ENCODE results near the gene RHEB.
"Not testable (repeated sequence)": the region's sequence is repeated elsewhere in the genome, so short reads cannot be mapped to it uniquely, and the experiment has no call there.

RHEB gene

GRCh38 chr7:151519765-151520418 lies at the start of gene RHEB:
TSS of gene RHEB (minus strand) at chr7:151519895. CDS start at chr7:151519511, 384 bp downstream.
- DNase-seq, result peak; percentile 100

GRCh38 chr7:151566897-151567320 lies 47.2 kb upstream of the RHEB start:
- no peak for DNase-seq

- no peak for DNase-seq
Observed at GRCh38 chr7:151565541-151565940, 45.8 kb upstream of the RHEB start.

GRCh38 chr7:151560243-151560642 lies 40.5 kb upstream of the RHEB start:
- DNase-seq, result no peak

GRCh38 chr7:151559557-151560183 lies 40.0 kb upstream of the RHEB start:
- DNase-seq, result no peak

GRCh38 chr7:151558575-151558974 lies 38.9 kb upstream of the RHEB start:
- DNase-seq, result no peak

- no peak for DNase-seq
Observed at GRCh38 chr7:151556592-151556991, 36.9 kb upstream of the RHEB start.

GRCh38 chr7:151553356-151553755 lies 33.7 kb upstream of the RHEB start:
- DNase-seq, result no peak

GRCh38 chr7:151552352-151553028 lies 32.8 kb upstream of the RHEB start:
- DNase-seq, result no peak

GRCh38 chr7:151551820-151552219 lies 32.1 kb upstream of the RHEB start:
- DNase-seq, result no peak

GRCh38 chr7:151550656-151551286 lies 31.1 kb upstream of the RHEB start:
- DNase-seq, result no peak

GRCh38 chr7:151549644-151550043 lies 29.9 kb upstream of the RHEB start:
- no peak for DNase-seq

GRCh38 chr7:151549083-151549482 lies 29.4 kb upstream of the RHEB start:
- no peak for DNase-seq

- DNase-seq, result no peak
Observed at GRCh38 chr7:151544183-151544582, 24.5 kb upstream of the RHEB start.

- DNase-seq, result no peak
Observed at GRCh38 chr7:151542606-151543130, 23.0 kb upstream of the RHEB start.

- no peak for DNase-seq
Observed at GRCh38 chr7:151541709-151542499, 22.2 kb upstream of the RHEB start.

- DNase-seq, result no peak
Observed at GRCh38 chr7:151540146-151540545, 20.5 kb upstream of the RHEB start.

GRCh38 chr7:151539088-151539671 lies 19.5 kb upstream of the RHEB start:
- no peak for DNase-seq

GRCh38 chr7:151537818-151538561 lies 18.3 kb upstream of the RHEB start:
- peak; percentile 54 for DNase-seq

- not testable (repeated sequence) for DNase-seq
Observed at GRCh38 chr7:151536178-151536577, 16.5 kb upstream of the RHEB start.

- no peak for DNase-seq
Observed at GRCh38 chr7:151529842-151530241, 10.1 kb upstream of the RHEB start.

All from left hindlimb (tissue), 1 donor.